Fibroblast of gingiva (primary cell): ENCODE data around the gene ZBTB16.
A peak's percentile ranks its signal among the peaks of the same experiment; 100 is the strongest.

Source experiments
- DNase-seq: peaks from one replicate; pipeline ENCODE4 v3.0.0-alpha.2; 2011; ENCODE audit warnings: low read depth

The ZBTB16 gene

GRCh38 chr11:114168691-114169090, 109.2 kb downstream of the ZBTB16 start:
- DNase-seq, result no peak

- DNase-seq, result peak; percentile 80
Observed at GRCh38 chr11:114169321-114169749, 109.8 kb downstream of the ZBTB16 start.

- no peak for DNase-seq
Observed at GRCh38 chr11:114169821-114170220, 110.3 kb downstream of the ZBTB16 start.

- no peak for DNase-seq
Observed at GRCh38 chr11:114170226-114170625, 110.7 kb downstream of the ZBTB16 start.

GRCh38 chr11:114171257-114172054, 111.9 kb downstream of the ZBTB16 start:
- no peak for DNase-seq

GRCh38 chr11:114172055-114172861, 112.7 kb downstream of the ZBTB16 start:
- no peak for DNase-seq

GRCh38 chr11:114172871-114173444, 113.4 kb downstream of the ZBTB16 start:
- no peak for DNase-seq

- no peak for DNase-seq
Observed at GRCh38 chr11:114173843-114174242, 114.3 kb downstream of the ZBTB16 start.

- DNase-seq, result no peak
Observed at GRCh38 chr11:114174712-114175495, 115.4 kb downstream of the ZBTB16 start.

- no peak for DNase-seq
Observed at GRCh38 chr11:114175706-114176105, 116.2 kb downstream of the ZBTB16 start.

- DNase-seq, result no peak
Observed at GRCh38 chr11:114176321-114176720, 116.8 kb downstream of the ZBTB16 start.

GRCh38 chr11:114178656-114179055, 119.1 kb downstream of the ZBTB16 start:
- no peak for DNase-seq

GRCh38 chr11:114179234-114179941, 119.9 kb downstream of the ZBTB16 start:
- DNase-seq, result peak; percentile 100

GRCh38 chr11:114180301-114181055, 121.0 kb downstream of the ZBTB16 start:
- no peak for DNase-seq

- DNase-seq, result no peak
Observed at GRCh38 chr11:114181195-114181594, 121.7 kb downstream of the ZBTB16 start.

GRCh38 chr11:114181752-114182151, 122.2 kb downstream of the ZBTB16 start:
- no peak for DNase-seq

GRCh38 chr11:114182471-114183043, 123.0 kb downstream of the ZBTB16 start:
- no peak for DNase-seq

- DNase-seq, result no peak
Observed at GRCh38 chr11:114183044-114183511, 123.6 kb downstream of the ZBTB16 start.

- no peak for DNase-seq
Observed at GRCh38 chr11:114185436-114185835, 125.9 kb downstream of the ZBTB16 start.

- no peak for DNase-seq
Observed at GRCh38 chr11:114187173-114187572, 127.7 kb downstream of the ZBTB16 start.
